Left ventricle myocardium inferior (tissue), 1 donor: Measurements from ENCODE around the gene RCBTB2. TPM values are rescaled to one million over a fixed set of nuclear protein-coding genes. Genes with fewer than 3 reads are reported as not detected.

ENCODE experiments used
- DNase-seq: peaks from one replicate; pipeline ENCODE4 v3.0.0-alpha.2; 2020
- H3K27ac ChIP-seq: fragments of 200-600 bp; replicated peaks from 2 replicates; pipeline ENCODE4 v1.8.0; 2021
- H3K27me3 ChIP-seq: fragments of 200-600 bp; 2 replicates; pipeline ENCODE4 v1.8.0; 2021; ENCODE audit warnings: low read depth
- H3K36me3 ChIP-seq: fragments of 200-600 bp; 2 replicates; pipeline ENCODE4 v1.8.0; 2021
- H3K4me1 ChIP-seq: fragments of 200-600 bp; 2 replicates; pipeline ENCODE4 v1.8.0; 2021
- H3K4me3 ChIP-seq: fragments of 200-600 bp; 2 replicates; pipeline ENCODE4 v1.8.0; 2021; ENCODE audit warnings: mild to moderate bottlenecking, moderate library complexity
- H3K9me3 ChIP-seq: fragments of 200-600 bp; replicated peaks from 2 replicates; pipeline ENCODE4 v1.8.0; 2021
- intact Hi-C: fragments of 100-400 bp; cut with micrococcal nuclease; formaldehyde crosslinking; loops from one replicate; pipeline ENCODE4 v1.11.0; 2022
- total RNA-seq: library from RNA; stranded (reverse); fragmentation: NEBNext Ultra II Directional; extraction: Animal tissue kit (Norgen Biotek cat#: 25700); gene quantifications from one replicate; pipeline ENCODE4 v1.2.1, GENCODE V29; 2021
- TF ChIP-seq, protein P1 (sequence below): fragments of 200-600 bp; IDR thresholded peaks from 2 replicates; pipeline ENCODE4 v1.8.0; 2021; ENCODE audit warnings: antibody characterized with exemption, mild to moderate bottlenecking, borderline replicate concordance
- donor health status: DM: no; HTN: yes; CAD: no; lungs with severe emphysema.

Gene RCBTB2
- total RNA-seq, 1 donor from 2014 or later, result 14.8 TPM

DNA sequence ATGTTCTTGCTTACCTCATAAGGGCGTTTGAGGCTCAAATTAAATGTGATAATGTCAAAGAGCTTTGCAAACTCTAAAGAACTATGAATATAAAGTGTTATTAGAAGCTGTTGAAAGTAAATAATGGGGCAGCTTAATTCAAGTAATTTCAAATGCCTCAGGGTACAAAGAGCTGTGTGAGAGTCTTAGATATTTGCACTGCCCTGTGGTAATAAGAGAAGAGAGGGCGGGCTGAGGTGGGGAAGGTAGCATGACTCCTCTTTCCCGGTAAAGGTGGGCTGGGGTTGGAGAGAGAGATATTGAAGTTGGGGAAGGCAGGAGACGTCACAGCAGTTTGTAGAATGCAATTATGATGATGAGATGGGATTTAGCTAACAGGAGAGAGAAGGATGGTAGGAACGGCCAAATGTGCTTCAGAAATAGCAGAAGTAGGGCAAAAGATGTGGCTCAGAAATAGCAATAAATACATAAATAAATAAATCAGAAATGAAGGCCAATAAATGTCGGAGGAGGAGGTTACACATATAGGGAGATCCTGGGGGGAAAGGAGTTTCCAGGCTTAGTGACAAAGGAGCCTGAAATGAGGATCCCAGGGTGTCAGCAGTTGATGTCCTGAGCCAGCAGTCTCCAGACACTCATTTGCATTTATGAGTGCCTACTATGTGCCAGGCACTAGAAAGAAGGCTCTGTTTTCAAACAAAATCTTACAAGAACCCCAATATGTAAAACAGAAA is 35.7 kb upstream of the RCBTB2 start:
- DNase-seq, result no peak
- Histone ChIP-seq H3K9me3 (no peaks in the 10 kb centered on the region), H3K36me3 (no peaks in the 10 kb centered on the region), H3K27ac (peak overlapping the region; percentile 83), H3K4me3 (peak overlapping the region; percentile 17), H3K27me3 (no peaks in the 10 kb centered on the region), H3K4me1 (peaks cover 73% of the 10 kb centered on the region)
- TF ChIP-seq, protein P1, sequence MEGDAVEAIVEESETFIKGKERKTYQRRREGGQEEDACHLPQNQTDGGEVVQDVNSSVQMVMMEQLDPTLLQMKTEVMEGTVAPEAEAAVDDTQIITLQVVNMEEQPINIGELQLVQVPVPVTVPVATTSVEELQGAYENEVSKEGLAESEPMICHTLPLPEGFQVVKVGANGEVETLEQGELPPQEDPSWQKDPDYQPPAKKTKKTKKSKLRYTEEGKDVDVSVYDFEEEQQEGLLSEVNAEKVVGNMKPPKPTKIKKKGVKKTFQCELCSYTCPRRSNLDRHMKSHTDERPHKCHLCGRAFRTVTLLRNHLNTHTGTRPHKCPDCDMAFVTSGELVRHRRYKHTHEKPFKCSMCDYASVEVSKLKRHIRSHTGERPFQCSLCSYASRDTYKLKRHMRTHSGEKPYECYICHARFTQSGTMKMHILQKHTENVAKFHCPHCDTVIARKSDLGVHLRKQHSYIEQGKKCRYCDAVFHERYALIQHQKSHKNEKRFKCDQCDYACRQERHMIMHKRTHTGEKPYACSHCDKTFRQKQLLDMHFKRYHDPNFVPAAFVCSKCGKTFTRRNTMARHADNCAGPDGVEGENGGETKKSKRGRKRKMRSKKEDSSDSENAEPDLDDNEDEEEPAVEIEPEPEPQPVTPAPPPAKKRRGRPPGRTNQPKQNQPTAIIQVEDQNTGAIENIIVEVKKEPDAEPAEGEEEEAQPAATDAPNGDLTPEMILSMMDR, result no peak
- intact Hi-C loops, result no loop called here

DNA sequence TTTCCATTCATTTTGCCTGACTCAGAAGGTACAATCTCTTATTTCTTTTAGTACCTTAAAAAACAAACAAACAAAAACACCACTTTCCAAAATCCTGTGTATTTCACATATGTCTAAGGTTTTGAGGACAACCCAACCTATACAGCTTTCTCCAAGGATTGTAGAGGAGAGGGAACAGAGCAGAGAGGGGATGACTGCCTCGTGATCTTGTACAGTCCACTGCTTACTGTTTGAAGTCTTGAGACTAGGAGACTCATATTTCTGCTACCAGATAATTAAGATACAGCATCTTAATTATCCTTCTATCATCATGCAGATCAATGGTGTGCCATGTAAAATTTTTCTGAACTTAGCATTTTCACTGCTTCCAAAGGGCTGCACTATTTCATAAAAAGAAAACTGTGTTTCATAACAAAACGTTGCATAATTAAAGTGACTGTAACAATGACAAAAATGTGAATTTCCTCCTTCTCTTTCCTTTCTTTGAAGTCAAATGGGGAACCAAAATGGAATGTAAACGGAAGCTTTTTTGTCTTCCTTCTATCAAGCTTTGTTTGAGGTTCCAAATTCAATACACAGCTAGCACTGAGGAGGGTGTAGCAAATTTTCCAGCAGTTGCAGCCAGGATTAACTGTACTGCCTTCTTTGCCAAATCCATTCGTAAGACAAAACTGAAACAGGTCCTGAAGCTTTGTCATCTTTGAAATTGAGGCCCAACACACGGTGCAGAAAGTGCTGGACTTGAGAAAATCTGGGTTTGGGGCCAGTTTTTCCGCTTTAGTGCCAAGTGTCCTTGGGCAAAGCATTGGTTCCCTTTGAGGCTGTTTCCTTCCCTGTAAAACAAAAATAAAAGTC is 34.9 kb upstream of the RCBTB2 start:
- no peak for DNase-seq
- intact Hi-C loops, result no loop called here
- peak overlapping the region; percentile 83 for H3K27ac ChIP-seq
- no peaks in the 10 kb centered on the region for H3K9me3 ChIP-seq
- no peaks in the 10 kb centered on the region for H3K27me3 ChIP-seq
- H3K4me1 ChIP-seq, result peaks cover 65% of the 10 kb centered on the region
- peak overlapping the region; percentile 17 for H3K4me3 ChIP-seq
- no peaks in the 10 kb centered on the region for H3K36me3 ChIP-seq
- TF ChIP-seq, protein P1, result no peak

GRCh38 chr13:48564056-48564455 is 31.2 kb upstream of the RCBTB2 start:
- Histone ChIP-seq H3K27ac (peak overlapping the region; percentile 29), H3K36me3 (no peaks in the 10 kb centered on the region), H3K4me3 (no peak overlapping the region), H3K9me3 (no peaks in the 10 kb centered on the region), H3K27me3 (no peaks in the 10 kb centered on the region), H3K4me1 (peaks cover 29% of the 10 kb centered on the region)
- TF ChIP-seq, protein P1, result no peak
- DNase-seq, result no peak
- intact Hi-C loops, result no loop called here

GRCh38 chr13:48563626-48564025 is 30.7 kb upstream of the RCBTB2 start:
- TF ChIP-seq, protein P1, result no peak
- intact Hi-C loops, result no loop called here
- Histone ChIP-seq H3K27ac (peak overlapping the region; percentile 29), H3K4me3 (no peak overlapping the region), H3K4me1 (peaks cover 25% of the 10 kb centered on the region), H3K27me3 (no peaks in the 10 kb centered on the region), H3K36me3 (no peaks in the 10 kb centered on the region), H3K9me3 (no peaks in the 10 kb centered on the region)
- DNase-seq, result no peak

DNA sequence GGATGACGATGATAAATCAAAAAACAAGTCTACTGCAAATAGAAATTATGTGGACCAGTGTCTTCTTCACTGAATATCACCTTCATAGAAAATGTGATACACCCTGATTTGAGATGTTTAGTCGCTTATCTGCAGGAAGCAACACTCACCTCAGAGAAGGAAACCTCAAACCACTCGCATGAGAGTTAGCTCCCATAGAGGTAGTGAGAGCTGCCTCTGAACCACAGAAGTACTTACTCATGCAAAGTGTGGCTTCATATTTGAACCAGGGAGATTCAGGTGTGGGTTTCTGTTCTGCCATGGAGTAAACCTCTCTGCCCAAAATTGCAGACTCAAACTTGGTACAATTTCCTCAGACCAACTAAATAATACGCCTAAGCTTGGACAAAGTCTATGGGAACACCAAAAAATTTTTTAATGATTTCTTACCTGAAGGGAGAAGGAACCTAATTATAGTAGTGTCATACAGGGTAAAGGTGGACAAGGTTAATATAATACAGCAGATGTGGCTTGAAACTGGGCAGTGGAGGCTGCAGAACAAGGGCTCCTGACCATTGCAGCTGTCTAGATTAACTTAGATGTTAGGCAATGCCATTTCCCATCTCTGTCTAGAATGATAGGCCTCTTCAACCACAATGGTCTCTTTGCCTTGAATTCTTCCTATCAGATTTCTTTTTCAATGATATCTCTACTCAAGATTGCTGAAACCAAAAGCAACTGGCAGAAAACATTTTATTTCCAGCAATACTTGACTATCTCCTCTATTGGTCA is 29.6 kb upstream of the RCBTB2 start:
- H3K36me3 ChIP-seq, result no peaks in the 10 kb centered on the region
- H3K27ac ChIP-seq, result no peak overlapping the region
- DNase-seq, result no peak
- no peaks in the 10 kb centered on the region for H3K27me3 ChIP-seq
- TF ChIP-seq, protein P1, result no peak
- no peak overlapping the region for H3K4me3 ChIP-seq
- peaks cover 13% of the 10 kb centered on the region for H3K4me1 ChIP-seq
- no peaks in the 10 kb centered on the region for H3K9me3 ChIP-seq
- intact Hi-C loops, result no loop called here
